Fibroblast of lung (primary cell): Measurements from ENCODE around the gene KDM4D.

ENCODE experiments used
- EZH2 ChIP-seq: IDR thresholded peaks from 2 replicates; pipeline ENCODE4 v1.5.1; 2012; ENCODE audit warnings: low read length, control low read depth, mild to moderate bottlenecking; ENCODE audit errors: missing control alignments
- TF ChIP-seq, protein P1 (sequence below), 2 donors: IDR thresholded peaks in 1 of 2; conservative IDR thresholded peaks in 1 of 2; 1 replicate in 1 of 2; 2 replicates in 1 of 2; pipeline ENCODE4 v1.5.1; 2011 to 2012; ENCODE audit warnings: low read length in 2 of 2, control low read depth in 1 of 2, inconsistent platforms in 1 of 2, low read depth in 1 of 2, mild to moderate bottlenecking in 1 of 2

- TF ChIP-seq, protein P1, sequence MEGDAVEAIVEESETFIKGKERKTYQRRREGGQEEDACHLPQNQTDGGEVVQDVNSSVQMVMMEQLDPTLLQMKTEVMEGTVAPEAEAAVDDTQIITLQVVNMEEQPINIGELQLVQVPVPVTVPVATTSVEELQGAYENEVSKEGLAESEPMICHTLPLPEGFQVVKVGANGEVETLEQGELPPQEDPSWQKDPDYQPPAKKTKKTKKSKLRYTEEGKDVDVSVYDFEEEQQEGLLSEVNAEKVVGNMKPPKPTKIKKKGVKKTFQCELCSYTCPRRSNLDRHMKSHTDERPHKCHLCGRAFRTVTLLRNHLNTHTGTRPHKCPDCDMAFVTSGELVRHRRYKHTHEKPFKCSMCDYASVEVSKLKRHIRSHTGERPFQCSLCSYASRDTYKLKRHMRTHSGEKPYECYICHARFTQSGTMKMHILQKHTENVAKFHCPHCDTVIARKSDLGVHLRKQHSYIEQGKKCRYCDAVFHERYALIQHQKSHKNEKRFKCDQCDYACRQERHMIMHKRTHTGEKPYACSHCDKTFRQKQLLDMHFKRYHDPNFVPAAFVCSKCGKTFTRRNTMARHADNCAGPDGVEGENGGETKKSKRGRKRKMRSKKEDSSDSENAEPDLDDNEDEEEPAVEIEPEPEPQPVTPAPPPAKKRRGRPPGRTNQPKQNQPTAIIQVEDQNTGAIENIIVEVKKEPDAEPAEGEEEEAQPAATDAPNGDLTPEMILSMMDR (conservative IDR thresholded peaks at IDR 0.05 in 1 of 2, IDR thresholded peaks at IDR 0.05 in 1 of 2; ENCODE audit: low read depth in 1 of 2, low read length in 2 of 2), result no peak
- no peak for TF ChIP-seq EZH2
These were observed 810 bp upstream of the KDM4D start for GRCh38 chr11:94972700-94973098.
